Upper lobe of left lung (tissue), 4 donors: ENCODE results near the gene NRDC.

ENCODE experiments used
- CTCF ChIP-seq, 6 experiments: fragments of 450-650 bp in 4 of 6; fragments of 200-600 bp in 2 of 6; sonication (generic) in 2 of 6; IDR thresholded peaks; one replicate each; pipeline ENCODE4 v1.5.1; 2016 to 2019; ENCODE audit warnings: antibody characterized with exemption in 6 of 6
- EP300 ChIP-seq, 4 donors: sonication (generic); formaldehyde crosslinking; IDR thresholded peaks; one replicate each; pipeline ENCODE4 v1.5.1; 2017; ENCODE audit warnings: antibody characterized with exemption in 4 of 4, control low read depth in 2 of 4
- POLR2AphosphoS5 ChIP-seq, 2 donors: sonication (generic); formaldehyde crosslinking; IDR thresholded peaks; one replicate each; pipeline ENCODE4 v1.5.1; 2017; ENCODE audit warnings: antibody characterized with exemption in 2 of 2

DNA sequence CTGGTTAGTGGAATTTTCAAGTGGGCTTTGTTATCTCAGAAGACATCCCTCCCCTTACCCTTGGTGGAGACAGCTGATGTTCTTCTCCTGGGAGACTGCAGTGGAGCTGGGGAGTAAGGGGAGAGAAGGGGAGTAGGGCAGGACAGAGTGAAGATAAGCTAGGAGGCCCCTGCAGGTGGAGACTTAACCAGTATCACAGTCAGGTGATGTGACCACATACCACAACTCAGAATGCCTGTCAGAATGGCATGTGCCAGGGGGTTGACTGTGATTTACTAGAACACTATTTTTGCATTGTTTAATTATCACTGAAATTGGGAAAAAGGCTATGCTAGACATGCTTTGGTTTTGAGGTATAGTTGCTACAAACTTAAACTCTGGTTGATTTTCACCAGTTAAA, 124.6 kb downstream of the NRDC start:
- TF ChIP-seq POLR2AphosphoS5 (IDR thresholded peaks at IDR 0.05) (no peak), CTCF (IDR thresholded peaks at IDR 0.05) (no peak), EP300 (IDR thresholded peaks at IDR 0.05) (no peak)
